NCI-H524 (cell line): Measurements from ENCODE around the gene BFAR.
"Not testable (repeated sequence)": the region's sequence is repeated elsewhere in the genome, so short reads cannot be mapped to it uniquely, and the experiment has no call there.

Experiments used
- DNase-seq, 2 experiments: peaks; one replicate each; lab custom pipeline; 2025; lab: John Stamatoyannopoulos, UW

Gene BFAR

DNA sequence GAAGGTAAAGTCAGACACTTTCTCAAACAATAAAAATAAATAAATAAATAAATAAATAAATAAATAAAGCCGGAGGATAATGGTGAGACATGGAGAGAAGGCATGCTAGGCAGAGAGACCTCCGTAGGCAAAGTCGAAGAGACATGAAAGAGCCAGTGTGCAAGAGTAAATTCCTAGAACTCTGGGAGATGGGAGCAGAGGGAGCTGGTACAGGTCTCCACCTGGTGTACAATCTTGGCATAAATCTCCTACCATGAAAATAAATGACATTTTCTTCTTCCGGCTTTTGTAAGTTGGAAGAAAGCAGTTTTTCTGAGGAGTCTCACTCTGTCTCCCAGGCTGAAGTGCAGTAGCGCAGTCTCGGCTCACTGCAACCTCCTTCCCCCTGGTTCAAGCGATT is 69.1 kb downstream of the BFAR start:
- not testable (repeated sequence) for DNase-seq

DNA sequence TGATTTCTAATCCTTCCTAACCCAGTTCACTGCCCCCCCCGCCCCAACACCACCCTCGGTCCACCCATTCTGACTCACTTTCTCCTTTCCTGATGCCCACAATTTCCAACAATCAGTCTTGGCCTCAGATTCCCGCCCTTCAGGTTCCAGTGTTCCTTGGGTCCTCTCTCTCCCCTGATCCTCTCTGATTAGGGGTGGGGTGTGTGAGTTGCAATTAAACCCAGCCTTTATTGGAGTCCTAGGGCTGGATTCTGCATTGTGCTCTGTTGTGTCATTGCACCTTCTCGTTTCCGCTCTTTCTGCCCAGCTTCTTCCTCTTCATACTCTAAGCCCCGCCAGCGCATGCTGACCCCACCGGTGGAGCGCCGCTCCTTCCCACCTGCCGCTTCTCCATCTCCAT is 69.9 kb downstream of the BFAR start:
- not testable (repeated sequence) for DNase-seq

DNA sequence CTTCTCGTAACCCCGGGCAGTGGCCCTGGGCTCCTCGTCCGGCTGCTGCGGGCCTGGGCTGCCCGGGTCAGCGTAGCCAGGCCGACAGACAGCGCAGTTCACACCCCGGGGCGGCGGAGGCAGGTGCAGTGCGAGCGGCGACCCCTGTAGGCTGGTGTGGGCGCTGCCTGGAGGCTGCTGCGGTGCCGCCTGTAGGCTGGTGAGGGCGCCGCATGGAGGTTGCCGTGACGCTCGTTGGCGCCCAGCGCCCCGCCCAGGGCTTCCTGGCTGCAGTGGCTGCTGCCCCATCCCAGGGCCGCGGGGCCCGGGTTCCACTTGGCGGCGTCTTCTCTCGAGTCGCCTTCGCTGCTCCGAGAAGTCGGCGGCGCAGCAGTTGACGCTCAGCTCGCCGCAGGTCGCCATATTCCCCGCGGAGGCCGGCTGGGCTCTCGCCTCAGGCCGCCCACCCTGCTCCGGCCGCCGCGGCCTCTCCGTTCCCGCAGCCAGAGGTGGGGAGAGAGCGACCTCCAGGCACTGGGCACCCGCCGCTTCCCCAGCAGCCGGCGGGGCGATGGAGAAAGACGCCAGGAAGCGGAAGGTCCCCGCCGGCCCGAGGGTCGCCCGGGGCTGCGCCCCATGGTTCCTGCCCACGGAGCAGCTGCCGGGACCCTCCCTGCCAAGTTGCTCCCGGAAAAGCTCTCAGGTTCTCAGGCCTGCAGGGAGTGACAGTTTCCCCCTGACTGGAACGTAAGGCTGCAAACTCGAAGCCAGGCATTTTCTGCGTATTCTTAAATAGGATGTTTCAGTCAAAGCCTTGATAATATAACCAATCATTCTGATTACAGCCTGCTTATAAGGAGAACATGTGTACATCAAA is 70.6 kb downstream of the BFAR start, which contains the start of gene NPIPA3:
TSS of gene NPIPA3 (plus strand) at position 256 of the 856 bp plus-strand sequence. CDS start 5,533 bp downstream, outside the sequence.
- DNase-seq = not testable (repeated sequence)
